IPS-15b (cell line): ENCODE data around the gene AMBN.

Experiments
- H3K27me3 ChIP-seq: one replicate; pipeline ENCODE4 v1.6.1; 2013; ENCODE audit warnings: low read length; ENCODE audit not compliant: control insufficient read depth, insufficient read depth
- H3K36me3 ChIP-seq: one replicate; pipeline ENCODE4 v1.6.1; 2013; ENCODE audit warnings: low read length; ENCODE audit not compliant: control insufficient read depth, insufficient read depth
- H3K4me1 ChIP-seq: one replicate; pipeline ENCODE4 v1.6.1; 2013; ENCODE audit warnings: mild to moderate bottlenecking, low read length; ENCODE audit not compliant: control insufficient read depth, insufficient read depth
- H3K4me3 ChIP-seq: one replicate; pipeline ENCODE4 v1.5.1; 2013; ENCODE audit warnings: low read depth, low read length
- H3K9ac ChIP-seq: one replicate; pipeline ENCODE4 v1.6.1; 2013; ENCODE audit warnings: low read depth, mild to moderate bottlenecking, low read length
- H3K9me3 ChIP-seq: one replicate; pipeline ENCODE4 v1.6.1; 2013; ENCODE audit warnings: mild to moderate bottlenecking, low read length; ENCODE audit not compliant: control insufficient read depth, insufficient read depth

AMBN gene

DNA sequence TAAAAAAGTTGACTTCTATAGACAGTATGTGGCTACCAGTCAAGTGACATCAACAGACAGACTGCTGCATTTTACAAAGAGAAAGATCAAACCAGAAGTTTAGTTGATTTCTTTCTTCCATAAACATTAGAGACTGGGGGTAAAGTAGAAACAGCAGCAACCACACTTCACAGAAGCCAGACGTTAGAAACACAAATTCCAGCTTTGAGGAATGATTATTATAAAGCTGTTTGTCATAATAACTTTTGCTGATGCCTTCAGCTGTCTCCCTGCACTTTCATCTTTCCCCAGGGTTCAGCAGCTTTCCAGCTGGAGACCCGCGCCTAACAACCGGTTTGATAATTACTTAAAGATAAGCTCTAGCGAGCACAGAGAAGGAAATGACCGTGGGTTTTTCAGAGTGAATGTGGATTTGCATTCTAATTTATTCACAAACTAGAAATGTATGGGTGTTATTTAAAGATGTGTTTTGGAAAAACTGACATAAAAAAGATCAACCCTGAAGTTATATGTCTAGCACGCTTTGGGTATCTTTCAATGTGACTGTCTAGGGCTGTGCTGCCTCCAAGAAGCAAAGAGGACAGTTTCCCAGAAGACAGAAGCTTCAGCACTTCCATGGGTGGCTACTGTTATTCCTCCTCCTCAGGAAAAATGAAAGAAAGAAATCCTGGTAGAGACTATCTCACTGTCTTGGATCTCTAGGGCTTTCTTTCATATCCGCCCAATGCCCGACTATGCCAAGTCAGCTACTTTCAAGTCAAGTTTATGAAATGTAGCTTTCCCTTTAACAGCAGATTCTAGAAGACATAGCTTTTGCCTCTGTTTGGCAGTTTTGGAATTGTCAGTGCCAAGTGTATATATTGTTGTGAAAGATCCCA lies 21.5 kb downstream of the AMBN start:
- Histone ChIP-seq H3K36me3 (no peaks in the 10 kb centered on the region), H3K4me3 (no peak overlapping the region), H3K9ac (no peak overlapping the region), H3K9me3 (no peaks in the 10 kb centered on the region), H3K27me3 (no peaks in the 10 kb centered on the region), H3K4me1 (no peaks in the 10 kb centered on the region)

DNA sequence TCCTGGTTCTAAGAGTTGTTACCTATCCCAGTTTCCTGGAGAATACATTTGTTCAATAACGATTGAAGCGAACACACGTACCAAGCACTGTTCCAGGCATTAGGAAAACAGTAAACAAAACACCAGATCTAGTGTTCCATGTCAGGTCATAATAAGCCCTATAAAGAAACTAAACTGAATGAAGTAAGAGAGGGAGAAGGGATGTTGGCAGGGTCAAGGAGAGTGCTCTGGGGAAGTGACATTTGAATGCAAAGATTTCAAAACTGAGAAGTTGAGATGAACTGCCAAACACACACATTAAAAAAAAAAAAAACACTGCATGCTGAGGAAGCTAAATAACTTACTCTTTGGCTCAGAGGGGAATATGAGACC lies 22.1 kb downstream of the AMBN start:
- no peaks in the 10 kb centered on the region for H3K9me3 ChIP-seq
- H3K4me3 ChIP-seq: no peak overlapping the region
- H3K9ac ChIP-seq: no peak overlapping the region
- no peaks in the 10 kb centered on the region for H3K36me3 ChIP-seq
- no peaks in the 10 kb centered on the region for H3K27me3 ChIP-seq
- H3K4me1 ChIP-seq: no peaks in the 10 kb centered on the region

DNA sequence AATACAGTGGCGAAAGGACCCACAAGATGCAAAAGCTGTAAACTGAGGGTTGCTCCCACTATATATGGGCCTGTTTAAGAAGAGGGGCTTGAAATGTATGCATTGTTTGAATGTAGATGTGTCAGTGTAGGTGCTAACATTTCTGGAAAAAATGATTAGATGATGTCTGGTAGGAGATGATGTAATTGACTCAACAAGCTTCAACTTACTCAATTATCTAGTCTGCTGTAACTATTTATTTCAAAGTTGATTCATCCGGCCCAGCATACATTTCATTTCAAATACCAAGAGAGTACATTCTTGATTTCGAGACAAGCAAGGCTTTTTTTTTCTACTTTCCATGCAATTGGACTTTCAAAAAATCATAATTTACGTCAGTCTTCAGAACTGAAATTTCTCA lies 27.2 kb downstream of the AMBN start:
- Histone ChIP-seq H3K27me3 (no peaks in the 10 kb centered on the region), H3K9ac (no peak overlapping the region), H3K4me1 (no peaks in the 10 kb centered on the region), H3K9me3 (no peaks in the 10 kb centered on the region), H3K4me3 (no peak overlapping the region), H3K36me3 (no peaks in the 10 kb centered on the region)

DNA sequence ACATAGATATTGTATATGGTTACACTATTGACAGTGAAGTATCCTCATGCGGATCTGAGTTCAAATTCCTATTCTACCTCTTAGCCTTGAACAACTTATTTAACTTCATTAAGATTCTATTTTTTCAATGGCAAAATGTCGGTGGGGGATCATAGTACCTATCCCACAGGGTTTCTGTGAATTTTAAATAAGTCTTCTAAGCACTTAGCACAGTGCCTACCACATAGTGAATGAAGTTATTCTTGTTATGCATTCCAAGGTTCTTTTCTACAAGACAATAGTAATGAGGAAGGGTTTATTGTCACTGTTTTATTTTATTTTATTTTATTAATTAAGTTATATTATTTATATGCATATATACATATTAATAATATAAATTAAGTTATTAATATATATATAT lies 27.7 kb downstream of the AMBN start:
- H3K9me3 ChIP-seq: no peaks in the 10 kb centered on the region
- no peaks in the 10 kb centered on the region for H3K27me3 ChIP-seq
- no peaks in the 10 kb centered on the region for H3K36me3 ChIP-seq
- no peaks in the 10 kb centered on the region for H3K4me1 ChIP-seq
- no peak overlapping the region for H3K4me3 ChIP-seq
- H3K9ac ChIP-seq: no peak overlapping the region

DNA sequence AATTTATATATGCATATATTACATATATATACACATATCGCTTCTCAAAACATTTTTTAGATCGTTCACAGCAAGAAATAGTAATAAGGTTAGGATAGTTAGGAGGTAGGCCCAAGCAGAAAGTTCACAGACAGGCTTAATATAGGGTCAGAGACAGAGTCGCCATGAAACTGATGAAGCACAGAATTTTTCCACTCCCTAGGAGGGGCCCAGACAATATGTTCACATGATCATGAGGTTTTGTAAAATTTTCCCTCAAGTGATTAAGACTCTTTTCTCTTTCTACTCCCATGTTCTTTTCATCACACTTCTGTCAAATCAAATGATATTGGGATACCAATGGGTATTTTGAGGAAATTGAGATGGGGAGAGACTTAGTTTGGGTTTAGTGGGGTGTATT lies 31.3 kb downstream of the AMBN start:
- no peaks in the 10 kb centered on the region for H3K4me1 ChIP-seq
- no peak overlapping the region for H3K4me3 ChIP-seq
- H3K9ac ChIP-seq: no peak overlapping the region
- H3K36me3 ChIP-seq: no peaks in the 10 kb centered on the region
- no peaks in the 10 kb centered on the region for H3K9me3 ChIP-seq
- no peaks in the 10 kb centered on the region for H3K27me3 ChIP-seq

DNA sequence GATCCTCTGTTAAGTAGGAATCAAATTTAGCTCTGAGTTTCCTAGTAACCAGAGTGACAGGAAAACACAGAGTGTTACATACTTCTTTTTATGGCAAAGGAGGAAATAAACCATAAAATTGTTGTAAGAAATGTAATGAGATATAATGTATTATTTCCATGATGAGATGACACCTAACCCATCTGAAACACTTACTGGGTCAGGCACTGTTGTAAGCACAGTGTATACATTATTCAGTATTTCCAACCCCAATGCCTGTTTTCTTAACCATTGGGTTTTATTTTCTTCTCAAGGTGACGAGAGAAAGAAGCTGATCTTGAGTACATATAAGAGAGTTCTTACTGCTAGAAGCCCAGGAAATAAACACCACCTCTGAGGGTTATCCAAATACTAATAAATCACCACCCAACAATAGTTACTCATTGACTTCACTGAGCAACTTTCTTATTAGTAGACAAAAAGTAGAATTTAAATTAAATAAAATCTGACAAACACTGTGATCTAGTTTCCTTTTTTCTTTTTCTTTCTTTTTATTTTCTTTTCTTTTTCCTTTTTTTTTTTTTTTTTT lies 32.3 kb downstream of the AMBN start:
- no peaks in the 10 kb centered on the region for H3K36me3 ChIP-seq
- no peaks in the 10 kb centered on the region for H3K4me1 ChIP-seq
- H3K4me3 ChIP-seq: no peak overlapping the region
- H3K27me3 ChIP-seq: no peaks in the 10 kb centered on the region
- H3K9ac ChIP-seq: no peak overlapping the region
- no peaks in the 10 kb centered on the region for H3K9me3 ChIP-seq

DNA sequence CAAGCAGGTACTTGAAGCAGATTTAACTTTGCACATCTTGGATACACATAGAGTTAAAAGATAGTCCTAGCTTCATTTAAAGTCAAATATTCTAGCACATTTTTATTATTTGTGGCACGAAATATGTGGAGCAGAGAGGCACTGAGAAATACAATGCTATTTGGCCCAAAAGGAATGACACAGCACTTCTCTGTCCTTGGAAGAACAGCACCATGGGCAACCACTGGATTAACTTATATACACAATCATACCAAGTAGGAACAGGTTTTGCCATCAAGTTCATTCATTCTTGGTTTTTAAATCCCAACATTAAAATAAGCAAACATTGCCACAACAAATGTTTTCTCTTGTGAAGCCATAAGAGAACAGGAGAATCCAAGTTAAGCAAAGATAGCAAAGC lies 35.6 kb downstream of the AMBN start:
- Histone ChIP-seq H3K27me3 (no peaks in the 10 kb centered on the region), H3K9me3 (no peaks in the 10 kb centered on the region), H3K9ac (no peak overlapping the region), H3K4me3 (no peak overlapping the region), H3K36me3 (no peaks in the 10 kb centered on the region), H3K4me1 (no peaks in the 10 kb centered on the region)

DNA sequence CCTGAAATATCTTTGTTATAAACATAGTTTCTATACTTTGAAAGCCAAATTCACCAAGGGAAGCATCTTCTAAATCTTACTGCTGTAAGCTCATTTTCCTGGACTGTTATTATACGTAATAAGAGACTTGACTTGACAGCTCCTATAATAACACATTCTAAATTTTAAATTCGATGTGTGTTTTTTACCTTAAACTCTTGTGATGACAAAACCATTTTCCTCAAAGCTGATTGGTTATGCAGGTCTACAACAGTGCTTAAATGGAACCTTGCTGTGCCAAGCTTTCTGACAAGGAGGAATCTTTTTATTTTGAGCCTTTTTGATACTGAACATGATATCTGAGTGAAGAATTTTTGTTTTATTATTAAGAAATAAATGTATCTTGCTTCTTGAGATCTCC lies 36.4 kb downstream of the AMBN start, which contains the start of gene ENAM:
Gene ENAM (plus strand): TSS at position 301 of the 400 bp plus-strand sequence. CDS start 757 bp downstream, outside the sequence.
- H3K9ac ChIP-seq: no peak within 1 kb of the TSS
- no peaks in the 10 kb centered on the region for H3K9me3 ChIP-seq
- no peaks in the 10 kb centered on the region for H3K27me3 ChIP-seq
- no peaks in the 10 kb centered on the region for H3K4me1 ChIP-seq
- no peak within 1 kb of the TSS for H3K4me3 ChIP-seq
- H3K36me3 ChIP-seq: no peaks in the 10 kb centered on the region

DNA sequence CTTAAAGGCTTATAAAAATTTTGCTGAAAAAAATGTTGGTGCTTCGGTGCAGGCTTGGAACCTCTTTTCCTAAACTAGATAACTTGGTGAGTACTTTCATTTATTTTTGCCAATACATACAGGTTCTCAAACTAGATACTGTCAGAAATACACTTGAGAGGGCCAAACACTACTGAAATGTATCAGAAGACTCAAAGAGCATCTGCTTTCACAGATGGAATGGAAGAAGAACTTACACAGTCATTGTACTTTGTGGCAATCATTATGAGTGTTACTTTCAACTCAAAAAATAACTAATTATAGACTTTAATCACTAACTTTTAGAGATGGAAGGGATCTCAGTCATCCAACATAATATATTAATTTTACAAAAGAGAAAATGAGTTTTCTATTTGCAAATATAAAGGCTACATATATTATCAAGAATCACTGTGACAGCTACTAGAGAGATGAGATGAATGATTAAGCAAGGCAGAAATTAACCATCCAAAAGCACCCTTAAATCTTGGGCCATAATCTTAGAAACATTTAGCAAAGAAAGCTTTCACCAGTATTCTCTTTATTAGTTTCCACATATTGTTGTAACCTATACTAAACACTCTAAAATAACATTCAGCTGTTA lies 37.5 kb downstream of the AMBN start:
- no peaks in the 10 kb centered on the region for H3K4me1 ChIP-seq
- H3K27me3 ChIP-seq: no peaks in the 10 kb centered on the region
- H3K9ac ChIP-seq: no peak overlapping the region
- H3K36me3 ChIP-seq: no peaks in the 10 kb centered on the region
- no peaks in the 10 kb centered on the region for H3K9me3 ChIP-seq
- no peak overlapping the region for H3K4me3 ChIP-seq

DNA sequence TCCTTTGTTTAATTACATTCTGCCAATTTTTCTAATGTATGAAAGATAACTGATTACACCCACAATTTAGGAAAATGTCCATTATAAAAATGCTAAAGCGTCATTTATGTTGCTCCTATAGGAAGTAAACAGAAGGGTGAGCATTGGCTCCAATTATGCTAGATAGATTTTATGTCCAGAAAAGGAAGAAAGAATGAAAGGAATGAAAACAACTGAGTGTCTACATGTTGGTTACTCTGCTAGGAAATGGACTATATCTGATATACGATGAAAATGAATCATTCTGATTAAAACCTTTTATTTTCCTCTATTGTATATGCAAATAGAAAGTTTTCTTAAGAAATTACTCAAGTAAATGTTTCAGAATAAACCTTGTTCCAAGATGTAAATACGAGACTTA lies 38.1 kb downstream of the AMBN start:
- Histone ChIP-seq H3K9ac (no peak overlapping the region), H3K4me1 (no peaks in the 10 kb centered on the region), H3K4me3 (no peak overlapping the region), H3K36me3 (no peaks in the 10 kb centered on the region), H3K9me3 (no peaks in the 10 kb centered on the region), H3K27me3 (no peaks in the 10 kb centered on the region)

DNA sequence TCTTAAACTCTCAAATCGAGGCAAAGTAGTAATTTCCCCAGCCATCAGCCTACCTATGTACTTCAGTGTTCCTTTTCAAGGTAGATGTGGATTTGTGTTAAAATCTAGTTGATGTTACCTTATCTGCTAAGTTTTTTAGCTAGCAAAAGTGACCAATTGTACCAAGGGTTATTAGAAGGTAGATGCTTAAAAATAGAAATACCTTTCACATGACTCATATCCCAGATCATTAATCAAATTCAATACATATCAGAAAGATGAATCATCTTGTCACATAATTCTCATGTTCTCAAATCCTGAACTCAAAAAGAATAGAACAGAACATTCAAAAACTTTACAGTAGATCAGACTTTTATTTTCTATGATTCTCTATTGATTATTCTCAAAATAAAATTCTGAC lies 40.0 kb downstream of the AMBN start:
- no peak overlapping the region for H3K4me3 ChIP-seq
- no peaks in the 10 kb centered on the region for H3K4me1 ChIP-seq
- H3K9ac ChIP-seq: no peak overlapping the region
- H3K36me3 ChIP-seq: no peaks in the 10 kb centered on the region
- no peaks in the 10 kb centered on the region for H3K27me3 ChIP-seq
- no peaks in the 10 kb centered on the region for H3K9me3 ChIP-seq

DNA sequence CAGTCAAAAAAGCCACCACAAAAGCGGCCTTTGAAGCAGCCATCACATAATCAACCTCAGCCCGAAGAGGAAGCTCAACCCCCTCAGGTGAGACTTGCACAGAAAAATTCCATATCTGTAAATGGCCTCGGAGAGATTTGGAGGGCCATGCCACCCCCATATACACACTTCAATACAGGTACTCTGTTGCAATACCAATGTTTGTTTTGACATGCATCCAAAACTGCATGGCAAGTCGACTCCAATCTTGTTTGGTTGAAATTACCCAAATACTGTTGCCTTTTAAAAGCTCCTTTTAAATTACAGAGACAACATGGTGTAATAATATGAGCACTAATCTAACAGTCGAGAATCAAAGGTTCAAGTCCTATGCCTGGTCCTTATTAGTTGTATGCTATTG lies 42.4 kb downstream of the AMBN start:
- no peaks in the 10 kb centered on the region for H3K4me1 ChIP-seq
- H3K4me3 ChIP-seq: no peak overlapping the region
- H3K36me3 ChIP-seq: no peaks in the 10 kb centered on the region
- H3K9ac ChIP-seq: no peak overlapping the region
- no peaks in the 10 kb centered on the region for H3K27me3 ChIP-seq
- H3K9me3 ChIP-seq: no peaks in the 10 kb centered on the region
